HepG2 (cell line): ENCODE results near the gene ADCY9. TPM values are rescaled to one million over a fixed set of nuclear protein-coding genes. Genes with fewer than 3 reads are reported as not detected.

Experiments
- AHR ChIP-seq: IDR thresholded peaks from 2 replicates; pipeline ENCODE4 v1.6.1; 2018; ENCODE audit warnings: missing genetic modification reagents, missing compliant biosample characterization
- CAMTA2 ChIP-seq: sonication (generic); formaldehyde crosslinking; IDR thresholded peaks from 2 replicates; pipeline ENCODE4 v1.4.0; 2020; ENCODE audit warnings: mild to moderate bottlenecking, missing genetic modification reagents, borderline replicate concordance
- CENPBD1 ChIP-seq: sonication (generic); formaldehyde crosslinking; IDR thresholded peaks from 2 replicates; pipeline ENCODE4 v1.8.0; 2022; ENCODE audit warnings: missing genetic modification reagents, low read depth, mild to moderate bottlenecking, borderline replicate concordance
- DR1 ChIP-seq: sonication (generic); formaldehyde crosslinking; IDR thresholded peaks from 2 replicates; pipeline ENCODE4 v1.8.0; 2021; ENCODE audit warnings: mild to moderate bottlenecking, missing genetic modification reagents, inconsistent platforms
- FOXA3 ChIP-seq: IDR thresholded peaks from 2 replicates; pipeline ENCODE4 v1.6.1; 2016; ENCODE audit warnings: missing genetic modification reagents, missing compliant biosample characterization
- MIER3 ChIP-seq: IDR thresholded peaks from 2 replicates; pipeline ENCODE4 v1.6.1; 2016; ENCODE audit warnings: missing compliant biosample characterization, borderline replicate concordance
- NFIB ChIP-seq: sonication (generic); formaldehyde crosslinking; IDR thresholded peaks from 2 replicates; pipeline ENCODE4 v1.9.0; 2021; ENCODE audit warnings: missing genetic modification reagents, mild to moderate bottlenecking, borderline replicate concordance
- PAWR ChIP-seq: sonication (generic); formaldehyde crosslinking; IDR thresholded peaks from 2 replicates; pipeline ENCODE4 v1.4.0; 2020; ENCODE audit warnings: missing genetic modification reagents, mild to moderate bottlenecking, borderline replicate concordance
- PPARG ChIP-seq: conservative IDR thresholded peaks from 2 replicates; pipeline ENCODE4 v1.6.1; 2016; ENCODE audit warnings: missing biosample characterization, missing genetic modification reagents
- REL ChIP-seq: sonication (generic); formaldehyde crosslinking; conservative IDR thresholded peaks from 2 replicates; pipeline ENCODE4 v1.8.0; 2022; ENCODE audit warnings: mild to moderate bottlenecking, missing genetic modification reagents, moderate library complexity
- RFX5 ChIP-seq: IDR thresholded peaks from 2 replicates; pipeline ENCODE4 v1.6.1; 2011; ENCODE audit warnings: low read depth, low read length, improper control_type of control experiment
- ZBTB14 ChIP-seq: sonication (generic); formaldehyde crosslinking; IDR thresholded peaks from 2 replicates; pipeline ENCODE4 v1.4.0; 2020; ENCODE audit warnings: missing genetic modification reagents
- ZNF251 ChIP-seq: sonication (generic); formaldehyde crosslinking; IDR thresholded peaks from 2 replicates; pipeline ENCODE4 v1.9.0; 2021; ENCODE audit warnings: mild to moderate bottlenecking, missing genetic modification reagents
- ZNF263 ChIP-seq: sonication (generic); formaldehyde crosslinking; IDR thresholded peaks from 2 replicates; pipeline ENCODE4 v1.4.0; 2020; ENCODE audit warnings: missing genetic modification reagents
- ZNF367 ChIP-seq: sonication (generic); formaldehyde crosslinking; IDR thresholded peaks from 2 replicates; pipeline ENCODE4 v1.4.0; 2020; ENCODE audit warnings: missing genetic modification reagents, borderline replicate concordance
- ZNF563 ChIP-seq: sonication (generic); formaldehyde crosslinking; IDR thresholded peaks from 2 replicates; pipeline ENCODE4 v1.8.0; 2022; ENCODE audit warnings: mild to moderate bottlenecking, moderate library complexity, missing genetic modification reagents
- polyA plus RNA-seq, 8 experiments: library from polyadenylated mRNA; depleted of rRNA in 3 of 8; stranded (reverse) in 7 of 8; unstranded in 1 of 8; fragments of >200 nt; fragmentation: Illumina TruSeq in 4 of 8; extraction: Trizol in 4 of 8; gene quantifications; 2 replicates each; pipeline versions ENCODE4 v1.2.1 to v1.2.3, GENCODE V29; 2011 to 2016; ENCODE audit warnings: low read depth in 4 of 8, missing spikeins in 1 of 8, mixed read lengths in 1 of 8; ENCODE audit not compliant: insufficient read depth in 1 of 8
- total RNA-seq, 5 experiments: library from RNA; depleted of rRNA; stranded (reverse); fragments of >200 nt; fragmentation: Illumina TruSeq; extraction: Trizol; gene quantifications; 2 replicates each; pipeline ENCODE4 v1.2.3, GENCODE V29; 2016; ENCODE audit warnings: low read depth in 1 of 5
- TF ChIP-seq, protein P1 (sequence below), 2 experiments: sonication (generic) in 1 of 2; formaldehyde crosslinking in 1 of 2; IDR thresholded peaks; 2 replicates each; pipeline versions ENCODE4 v1.6.1 to v1.9.0; 2014 to 2022; ENCODE audit warnings: antibody characterized with exemption in 1 of 2, borderline replicate concordance in 1 of 2, inconsistent platforms in 1 of 2, low read depth in 1 of 2, missing genetic modification reagents in 1 of 2
- TF ChIP-seq, protein P2 (sequence below): sonication (generic); formaldehyde crosslinking; conservative IDR thresholded peaks from 2 replicates; pipeline ENCODE4 v1.4.0; 2020; ENCODE audit warnings: missing genetic modification reagents
- TF ChIP-seq, protein P3 (sequence below), 2 experiments: sonication (generic) in 1 of 2; formaldehyde crosslinking in 1 of 2; IDR thresholded peaks; 2 replicates each; pipeline versions ENCODE4 v1.5.1 to v1.6.1; 2011 to 2020; ENCODE audit warnings: borderline replicate concordance in 1 of 2, low read depth in 1 of 2, low read length in 1 of 2, mild to moderate bottlenecking in 1 of 2, missing genetic modification reagents in 1 of 2, moderate library complexity in 1 of 2

ADCY9 gene
- total and polyA plus RNA-seq, 2 of the 13 experiments (the other 11 are each of a cell fraction or from before 2014, with no cell fraction given), result 11.2 to 13.9 TPM

DNA sequence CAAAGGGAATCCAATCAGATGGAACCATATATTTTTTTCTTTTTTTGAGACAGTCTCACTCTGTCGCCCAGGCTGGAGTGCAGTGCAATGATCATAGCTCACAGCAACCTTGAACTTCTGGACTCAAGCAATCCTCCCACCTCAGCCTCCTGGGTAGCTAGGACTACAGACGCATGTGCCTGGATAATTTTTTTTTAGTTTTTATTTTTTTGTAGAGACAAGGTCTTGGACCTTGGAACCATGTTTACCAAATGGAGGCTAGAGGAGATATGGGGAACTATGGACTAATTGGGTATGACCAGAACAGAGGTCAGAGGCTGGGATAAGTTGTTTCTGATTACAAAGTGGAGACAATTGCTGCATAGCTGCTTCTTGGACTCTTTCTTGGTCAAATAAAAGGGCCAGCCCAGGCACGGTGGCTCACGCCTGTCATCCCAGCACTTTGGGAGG lies 41.2 kb upstream of the ADCY9 start (continued):
- TF ChIP-seq, protein P1, sequence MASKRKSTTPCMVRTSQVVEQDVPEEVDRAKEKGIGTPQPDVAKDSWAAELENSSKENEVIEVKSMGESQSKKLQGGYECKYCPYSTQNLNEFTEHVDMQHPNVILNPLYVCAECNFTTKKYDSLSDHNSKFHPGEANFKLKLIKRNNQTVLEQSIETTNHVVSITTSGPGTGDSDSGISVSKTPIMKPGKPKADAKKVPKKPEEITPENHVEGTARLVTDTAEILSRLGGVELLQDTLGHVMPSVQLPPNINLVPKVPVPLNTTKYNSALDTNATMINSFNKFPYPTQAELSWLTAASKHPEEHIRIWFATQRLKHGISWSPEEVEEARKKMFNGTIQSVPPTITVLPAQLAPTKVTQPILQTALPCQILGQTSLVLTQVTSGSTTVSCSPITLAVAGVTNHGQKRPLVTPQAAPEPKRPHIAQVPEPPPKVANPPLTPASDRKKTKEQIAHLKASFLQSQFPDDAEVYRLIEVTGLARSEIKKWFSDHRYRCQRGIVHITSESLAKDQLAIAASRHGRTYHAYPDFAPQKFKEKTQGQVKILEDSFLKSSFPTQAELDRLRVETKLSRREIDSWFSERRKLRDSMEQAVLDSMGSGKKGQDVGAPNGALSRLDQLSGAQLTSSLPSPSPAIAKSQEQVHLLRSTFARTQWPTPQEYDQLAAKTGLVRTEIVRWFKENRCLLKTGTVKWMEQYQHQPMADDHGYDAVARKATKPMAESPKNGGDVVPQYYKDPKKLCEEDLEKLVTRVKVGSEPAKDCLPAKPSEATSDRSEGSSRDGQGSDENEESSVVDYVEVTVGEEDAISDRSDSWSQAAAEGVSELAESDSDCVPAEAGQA (IDR thresholded peaks at IDR 0.05; ENCODE audit: low read depth), result no peak
- TF ChIP-seq, protein P1 (CRISPR knock-in tag; IDR thresholded peaks at IDR 0.05; ENCODE audit: borderline replicate concordance), result no peak
- TF ChIP-seq ZBTB14 (CRISPR knock-in tag), result no peak
- no peak for TF ChIP-seq ZNF367 (CRISPR knock-in tag)
- TF ChIP-seq FOXA3 (CRISPR knock-in tag), result peak; percentile 83
- no peak for TF ChIP-seq ZNF251 (CRISPR knock-in tag)
- TF ChIP-seq ZNF263 (CRISPR knock-in tag), result no peak
- TF ChIP-seq AHR (CRISPR knock-in tag), result no peak
- TF ChIP-seq CENPBD1 (CRISPR knock-in tag), result no peak
- no peak for TF ChIP-seq MIER3 (CRISPR knock-in tag)
- no peak for TF ChIP-seq RFX5
- TF ChIP-seq DR1 (CRISPR knock-in tag), result no peak
- TF ChIP-seq CAMTA2 (CRISPR knock-in tag), result no peak
- TF ChIP-seq ZNF563, result no peak
- TF ChIP-seq, protein P2, sequence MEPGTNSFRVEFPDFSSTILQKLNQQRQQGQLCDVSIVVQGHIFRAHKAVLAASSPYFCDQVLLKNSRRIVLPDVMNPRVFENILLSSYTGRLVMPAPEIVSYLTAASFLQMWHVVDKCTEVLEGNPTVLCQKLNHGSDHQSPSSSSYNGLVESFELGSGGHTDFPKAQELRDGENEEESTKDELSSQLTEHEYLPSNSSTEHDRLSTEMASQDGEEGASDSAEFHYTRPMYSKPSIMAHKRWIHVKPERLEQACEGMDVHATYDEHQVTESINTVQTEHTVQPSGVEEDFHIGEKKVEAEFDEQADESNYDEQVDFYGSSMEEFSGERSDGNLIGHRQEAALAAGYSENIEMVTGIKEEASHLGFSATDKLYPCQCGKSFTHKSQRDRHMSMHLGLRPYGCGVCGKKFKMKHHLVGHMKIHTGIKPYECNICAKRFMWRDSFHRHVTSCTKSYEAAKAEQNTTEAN, result no peak
- TF ChIP-seq REL, result no peak
- TF ChIP-seq, protein P3, sequence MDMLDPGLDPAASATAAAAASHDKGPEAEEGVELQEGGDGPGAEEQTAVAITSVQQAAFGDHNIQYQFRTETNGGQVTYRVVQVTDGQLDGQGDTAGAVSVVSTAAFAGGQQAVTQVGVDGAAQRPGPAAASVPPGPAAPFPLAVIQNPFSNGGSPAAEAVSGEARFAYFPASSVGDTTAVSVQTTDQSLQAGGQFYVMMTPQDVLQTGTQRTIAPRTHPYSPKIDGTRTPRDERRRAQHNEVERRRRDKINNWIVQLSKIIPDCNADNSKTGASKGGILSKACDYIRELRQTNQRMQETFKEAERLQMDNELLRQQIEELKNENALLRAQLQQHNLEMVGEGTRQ (IDR thresholded peaks at IDR 0.05; ENCODE audit: low read depth, low read length), result no peak
- TF ChIP-seq, protein P3 (CRISPR knock-in tag; IDR thresholded peaks at IDR 0.05; ENCODE audit: borderline replicate concordance), result no peak
- no peak for TF ChIP-seq NFIB (CRISPR knock-in tag)
- TF ChIP-seq PPARG (CRISPR knock-in tag), result peak; percentile 76
- TF ChIP-seq PAWR, result no peak
